Lung (tissue), 12 donors: ENCODE data around the gene KIAA0319L. TPM values are rescaled to one million over a fixed set of nuclear protein-coding genes. Genes with fewer than 3 reads are reported as not detected.

ENCODE experiments used
- ATAC-seq: fragments of 200-7000 bp; cut with Tn5 transposase; one replicate; pipeline ENCODE4 v1.9.1; 2020; ENCODE audit warnings: moderate number of reproducible peaks; ENCODE audit not compliant: insufficient read depth, low FRiP score
- DNase-seq, 3 donors: peaks; one replicate each; pipeline ENCODE4 v3.0.0-alpha.2; 2013 to 2017
- H3K27ac ChIP-seq, 2 donors: one replicate each; pipeline ENCODE4 v1.5.1; 2013; ENCODE audit warnings: mild to moderate bottlenecking in 2 of 2, moderate library complexity in 2 of 2, control low read depth in 1 of 2, inconsistent platforms in 1 of 2, low read depth in 1 of 2, low read length in 1 of 2
- H3K27me3 ChIP-seq, 3 donors: one replicate each; pipeline ENCODE4 v1.5.1; 2013; ENCODE audit warnings: low read length in 2 of 3; ENCODE audit not compliant: control insufficient read depth in 3 of 3, insufficient read depth in 3 of 3
- H3K36me3 ChIP-seq, 4 donors: one replicate each; pipeline ENCODE4 v1.5.1; 2013; ENCODE audit warnings: low read length in 4 of 4, mild to moderate bottlenecking in 1 of 4, moderate library complexity in 1 of 4; ENCODE audit not compliant: control insufficient read depth in 4 of 4, insufficient read depth in 4 of 4
- H3K4me1 ChIP-seq, 5 donors: one replicate each; pipeline ENCODE4 v1.5.1; 2013; ENCODE audit warnings: low read length in 5 of 5, mild to moderate bottlenecking in 2 of 5, moderate library complexity in 1 of 5; ENCODE audit not compliant: control insufficient read depth in 5 of 5, insufficient read depth in 5 of 5
- H3K4me3 ChIP-seq: one replicate; pipeline ENCODE4 v1.5.1; 2013; ENCODE audit warnings: mild to moderate bottlenecking, control low read depth, moderate library complexity
- H3K9ac ChIP-seq, 2 donors: one replicate each; pipeline ENCODE4 v1.5.1; 2013; ENCODE audit warnings: low read length in 2 of 2, control low read depth in 1 of 2; ENCODE audit not compliant: insufficient read depth in 1 of 2
- H3K9me3 ChIP-seq, 4 donors: one replicate each; pipeline ENCODE4 v1.5.1; 2013; ENCODE audit warnings: low read length in 3 of 4, mild to moderate bottlenecking in 1 of 4, moderate library complexity in 1 of 4; ENCODE audit not compliant: control insufficient read depth in 4 of 4, insufficient read depth in 3 of 4
- WGBS, 2 donors: extraction: QIAGEN DNeasy Blood & Tissue Kit; methylation state at CpG; one replicate each; pipeline ENCODE4 v1.1.7; 2013; 5-methylcytosine and 5-hydroxymethylcytosine counted together
- polyA plus RNA-seq, 2 donors: library from polyadenylated mRNA; stranded (reverse); fragments of 200-250 nt; gene quantifications; one replicate each; pipeline ENCODE4 v1.2.1, GENCODE V29; 2013
- total RNA-seq, 2 donors: library from RNA; depleted of rRNA in 1 of 2; stranded (reverse); fragments of >200 nt in 1 of 2; gene quantifications; one replicate each; pipeline ENCODE4 v1.2.1, GENCODE V29; 2014 to 2021
- TF ChIP-seq, protein P1 (sequence below): IDR thresholded peaks from 2 replicates; pipeline ENCODE4 v1.5.1; 2012; ENCODE audit warnings: mild to moderate bottlenecking; ENCODE audit errors: control extremely low read depth, extremely low read depth
- donor health status: control.
- donor health status: control.
- donor health status: Bipolar disorder and iron deficiency.
- donor health status: healthy.
- donor health status: DM: yes; HTN: yes; CAD: no.

KIAA0319L gene
- total and polyA plus RNA-seq, 4 donors, result 20.3 to 121 (median 60.9) TPM

DNA sequence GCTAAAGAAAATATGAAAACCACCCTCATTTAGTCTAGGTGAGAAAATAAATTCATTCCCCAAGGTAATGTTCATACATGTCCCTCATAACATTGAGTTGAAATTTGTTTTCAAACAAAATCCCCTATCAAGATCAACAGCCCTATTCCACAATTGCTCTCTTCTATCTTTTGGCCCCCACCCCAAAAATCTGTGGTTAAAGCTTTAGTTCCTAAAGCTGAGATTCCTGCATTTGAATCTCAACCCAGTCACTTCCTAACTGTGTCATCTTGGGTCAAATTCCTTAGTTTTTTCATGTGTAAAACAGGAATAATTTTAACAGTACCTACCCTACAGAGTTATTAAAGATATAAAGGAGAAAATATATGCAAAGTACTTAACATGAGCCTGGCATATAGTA is 22.0 kb downstream of the KIAA0319L start:
- Histone ChIP-seq H3K27ac (no peak overlapping the region), H3K4me3 (no peak overlapping the region), H3K36me3 (peaks cover 4 to 10% (median 8%) of the 10 kb centered on the region in 4 donors), H3K4me1 (peaks cover 8 to 42% (median 13%) of the 10 kb centered on the region in 5 donors), H3K9ac (no peak overlapping the region), H3K9me3 (peaks cover 0 to 7% (median 3%) of the 10 kb centered on the region in 4 donors), H3K27me3 (no peaks in the 10 kb centered on the region)
- no peak for ATAC-seq
- TF ChIP-seq, protein P1, sequence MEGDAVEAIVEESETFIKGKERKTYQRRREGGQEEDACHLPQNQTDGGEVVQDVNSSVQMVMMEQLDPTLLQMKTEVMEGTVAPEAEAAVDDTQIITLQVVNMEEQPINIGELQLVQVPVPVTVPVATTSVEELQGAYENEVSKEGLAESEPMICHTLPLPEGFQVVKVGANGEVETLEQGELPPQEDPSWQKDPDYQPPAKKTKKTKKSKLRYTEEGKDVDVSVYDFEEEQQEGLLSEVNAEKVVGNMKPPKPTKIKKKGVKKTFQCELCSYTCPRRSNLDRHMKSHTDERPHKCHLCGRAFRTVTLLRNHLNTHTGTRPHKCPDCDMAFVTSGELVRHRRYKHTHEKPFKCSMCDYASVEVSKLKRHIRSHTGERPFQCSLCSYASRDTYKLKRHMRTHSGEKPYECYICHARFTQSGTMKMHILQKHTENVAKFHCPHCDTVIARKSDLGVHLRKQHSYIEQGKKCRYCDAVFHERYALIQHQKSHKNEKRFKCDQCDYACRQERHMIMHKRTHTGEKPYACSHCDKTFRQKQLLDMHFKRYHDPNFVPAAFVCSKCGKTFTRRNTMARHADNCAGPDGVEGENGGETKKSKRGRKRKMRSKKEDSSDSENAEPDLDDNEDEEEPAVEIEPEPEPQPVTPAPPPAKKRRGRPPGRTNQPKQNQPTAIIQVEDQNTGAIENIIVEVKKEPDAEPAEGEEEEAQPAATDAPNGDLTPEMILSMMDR, result no peak
- no peak for DNase-seq

DNA sequence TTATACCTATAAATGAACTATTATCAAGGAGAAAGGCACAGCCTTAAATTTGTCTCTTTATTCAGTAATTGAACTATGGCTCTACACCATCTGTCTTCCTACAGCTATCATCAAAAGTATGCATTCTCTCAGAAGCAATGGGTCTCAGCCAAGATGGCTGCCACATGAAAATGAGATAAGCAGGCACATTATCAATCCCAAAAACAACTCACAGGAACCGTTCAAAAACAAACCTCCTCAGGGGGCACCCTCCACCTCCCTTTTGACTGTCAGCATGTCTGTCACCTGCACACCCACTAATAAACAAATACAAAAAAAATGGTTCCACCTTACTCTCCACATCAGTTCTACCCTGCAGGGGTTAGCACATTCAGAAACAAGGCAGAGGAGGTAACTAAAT is 23.6 kb downstream of the KIAA0319L start:
- no peak for DNase-seq
- no peak for ATAC-seq
- peaks cover 0 to 13% (median 9%) of the 10 kb centered on the region in 4 donors for H3K36me3 ChIP-seq
- no peaks in the 10 kb centered on the region for H3K27me3 ChIP-seq
- H3K9ac ChIP-seq, result no peak overlapping the region
- peaks cover 3 to 27% (median 5%) of the 10 kb centered on the region in 5 donors for H3K4me1 ChIP-seq
- peaks cover 0 to 11% (median 3%) of the 10 kb centered on the region in 4 donors for H3K9me3 ChIP-seq
- TF ChIP-seq, protein P1, result no peak
- no peak overlapping the region for H3K27ac ChIP-seq
- H3K4me3 ChIP-seq, result no peak overlapping the region
- 32 to 72% methylated on average over 1 of the region's 1 CpG for WGBS, 2 donors

DNA sequence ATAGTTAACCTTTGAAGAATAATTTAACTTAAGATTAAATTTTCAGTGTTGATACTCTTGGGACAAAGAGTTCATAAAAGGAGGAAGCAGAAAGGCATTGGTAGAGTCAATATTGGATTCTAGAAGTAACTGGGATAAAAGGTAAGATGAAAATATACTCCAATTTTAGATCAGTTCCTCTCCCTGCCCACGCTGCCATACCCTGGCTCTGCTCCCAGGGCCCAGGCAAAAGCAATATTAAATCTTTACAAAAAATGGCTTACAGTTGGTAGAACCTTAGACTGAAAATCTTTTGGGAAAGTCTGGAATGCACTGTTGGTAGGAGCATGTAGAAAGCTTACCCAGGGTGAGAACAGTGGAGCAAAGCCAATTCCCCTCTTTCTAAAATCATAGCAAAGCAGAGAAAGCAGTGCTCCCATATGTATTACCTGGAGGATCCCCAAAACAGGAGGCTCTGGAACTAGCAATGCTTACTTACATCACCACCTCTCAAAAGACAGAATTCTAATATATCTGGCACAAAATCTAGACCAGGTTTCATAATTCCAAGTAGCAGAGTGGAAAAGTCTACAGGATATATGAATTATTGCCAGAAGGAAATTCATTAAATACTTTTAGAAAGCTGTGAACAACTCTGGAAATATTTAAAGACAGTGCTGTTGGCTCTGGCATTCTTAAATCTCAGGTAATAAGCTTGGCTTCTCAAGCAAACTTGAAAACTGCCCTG is 24.5 kb downstream of the KIAA0319L start:
- Histone ChIP-seq H3K9ac (no peak overlapping the region), H3K27me3 (no peaks in the 10 kb centered on the region), H3K4me3 (no peak overlapping the region), H3K36me3 (peaks cover 0 to 13% (median 9%) of the 10 kb centered on the region in 4 donors), H3K9me3 (peaks cover 0 to 11% (median 3%) of the 10 kb centered on the region in 4 donors), H3K27ac (no peak overlapping the region), H3K4me1 (peaks cover 3 to 24% (median 5%) of the 10 kb centered on the region in 5 donors)
- 63 to 73% methylated on average over 1 of the region's 1 CpG for WGBS, 2 donors
- TF ChIP-seq, protein P1, result no peak
- ATAC-seq (no peak), DNase-seq (no peak)
